Measurements from ENCODE around the gene ACSF2. TPM values are rescaled to one million over a fixed set of nuclear protein-coding genes. Genes with fewer than 3 reads are reported as not detected.
A peak's percentile ranks its signal among the peaks of the same experiment; 100 is the strongest.
"Not testable (repeated sequence)": the region's sequence is repeated elsewhere in the genome, so short reads cannot be mapped to it uniquely, and the experiment has no call there.

ACSF2 gene
- polyA plus RNA-seq, 5 donors: 95.0 to 131 (median 114) TPM

- DNase-seq: not testable (repeated sequence)
Observed at GRCh38 chr17:50475775-50476544, 49.9 kb downstream of the ACSF2 start.

- no peak for DNase-seq
Observed at GRCh38 chr17:50476545-50477315, 50.7 kb downstream of the ACSF2 start.

- DNase-seq: no peak
Observed at GRCh38 chr17:50477976-50478375, 52.0 kb downstream of the ACSF2 start.

- peak; percentile 88 to 90 for DNase-seq
Observed at GRCh38 chr17:50478391-50479381, 52.7 kb downstream of the ACSF2 start, which contains the start of gene RSAD1. Gene RSAD1 (plus strand): TSS chr17:50478860. CDS start chr17:50478885, 25 bp downstream.

- DNase-seq: peak; percentile 47 to 61
Observed at GRCh38 chr17:50479522-50480141, 53.6 kb downstream of the ACSF2 start.

- no peak for DNase-seq
Observed at GRCh38 chr17:50480142-50480764, 54.2 kb downstream of the ACSF2 start.

GRCh38 chr17:50480854-50481490 lies 55.0 kb downstream of the ACSF2 start:
- no peak for DNase-seq

GRCh38 chr17:50481648-50482047 lies 55.6 kb downstream of the ACSF2 start:
- DNase-seq: no peak

GRCh38 chr17:50482110-50482509 lies 56.1 kb downstream of the ACSF2 start:
- DNase-seq: no peak

- peak; percentile 64 to 72 for DNase-seq
Observed at GRCh38 chr17:50482516-50482915, 56.5 kb downstream of the ACSF2 start.

GRCh38 chr17:50483266-50483665 lies 57.2 kb downstream of the ACSF2 start:
- no peak for DNase-seq

GRCh38 chr17:50484386-50485155 lies 58.6 kb downstream of the ACSF2 start:
- DNase-seq: no peak

- no peak for DNase-seq
Observed at GRCh38 chr17:50487213-50488096, 61.4 kb downstream of the ACSF2 start.

GRCh38 chr17:50488880-50489279 lies 62.9 kb downstream of the ACSF2 start:
- DNase-seq: no peak

GRCh38 chr17:50491505-50491904 lies 65.5 kb downstream of the ACSF2 start:
- DNase-seq: no peak

- no peak for DNase-seq
Observed at GRCh38 chr17:50492214-50492613, 66.2 kb downstream of the ACSF2 start.

- no peak for DNase-seq
Observed at GRCh38 chr17:50493744-50494143, 67.7 kb downstream of the ACSF2 start.

- DNase-seq: no peak
Observed at GRCh38 chr17:50495217-50495823, 69.3 kb downstream of the ACSF2 start.
